Fibroblast of lung (primary cell): ENCODE data around the gene PDILT.
"Not testable (repeated sequence)": the region's sequence is repeated elsewhere in the genome, so short reads cannot be mapped to it uniquely, and the experiment has no call there.

ENCODE experiments used
- EZH2 ChIP-seq: IDR thresholded peaks from 2 replicates; pipeline ENCODE4 v1.5.1; 2012; ENCODE audit warnings: low read length, control low read depth, mild to moderate bottlenecking; ENCODE audit errors: missing control alignments
- TF ChIP-seq, protein P1 (sequence below), 2 donors: IDR thresholded peaks in 1 of 2; conservative IDR thresholded peaks in 1 of 2; 1 replicate in 1 of 2; 2 replicates in 1 of 2; pipeline ENCODE4 v1.5.1; 2011 to 2012; ENCODE audit warnings: low read length in 2 of 2, control low read depth in 1 of 2, inconsistent platforms in 1 of 2, low read depth in 1 of 2, mild to moderate bottlenecking in 1 of 2

DNA sequence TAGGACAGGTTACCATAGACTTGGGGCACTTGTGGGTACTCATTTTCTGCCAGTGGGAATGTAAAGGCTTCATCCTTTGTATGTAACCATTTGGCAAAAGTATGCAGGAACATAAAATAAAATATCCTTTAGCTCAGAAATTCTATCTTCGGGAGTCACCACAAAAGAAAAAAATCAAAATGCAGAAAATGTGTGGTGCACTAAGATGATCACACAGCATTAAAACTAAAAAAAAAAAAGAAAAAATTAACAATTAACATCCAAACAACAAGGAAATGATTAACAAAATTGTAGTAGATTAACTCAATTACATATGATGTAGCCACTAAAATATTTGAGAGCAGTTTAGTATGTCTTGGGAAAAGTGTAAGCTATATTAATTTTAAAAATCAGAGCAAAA, 36.2 kb upstream of the PDILT start:
- TF ChIP-seq EZH2: not testable (repeated sequence)
- TF ChIP-seq, protein P1, sequence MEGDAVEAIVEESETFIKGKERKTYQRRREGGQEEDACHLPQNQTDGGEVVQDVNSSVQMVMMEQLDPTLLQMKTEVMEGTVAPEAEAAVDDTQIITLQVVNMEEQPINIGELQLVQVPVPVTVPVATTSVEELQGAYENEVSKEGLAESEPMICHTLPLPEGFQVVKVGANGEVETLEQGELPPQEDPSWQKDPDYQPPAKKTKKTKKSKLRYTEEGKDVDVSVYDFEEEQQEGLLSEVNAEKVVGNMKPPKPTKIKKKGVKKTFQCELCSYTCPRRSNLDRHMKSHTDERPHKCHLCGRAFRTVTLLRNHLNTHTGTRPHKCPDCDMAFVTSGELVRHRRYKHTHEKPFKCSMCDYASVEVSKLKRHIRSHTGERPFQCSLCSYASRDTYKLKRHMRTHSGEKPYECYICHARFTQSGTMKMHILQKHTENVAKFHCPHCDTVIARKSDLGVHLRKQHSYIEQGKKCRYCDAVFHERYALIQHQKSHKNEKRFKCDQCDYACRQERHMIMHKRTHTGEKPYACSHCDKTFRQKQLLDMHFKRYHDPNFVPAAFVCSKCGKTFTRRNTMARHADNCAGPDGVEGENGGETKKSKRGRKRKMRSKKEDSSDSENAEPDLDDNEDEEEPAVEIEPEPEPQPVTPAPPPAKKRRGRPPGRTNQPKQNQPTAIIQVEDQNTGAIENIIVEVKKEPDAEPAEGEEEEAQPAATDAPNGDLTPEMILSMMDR (conservative IDR thresholded peaks at IDR 0.05 in 1 of 2, IDR thresholded peaks at IDR 0.05 in 1 of 2; ENCODE audit: low read depth in 1 of 2, low read length in 2 of 2): not testable (repeated sequence)
